OCI-LY3 (cell line): ENCODE data around the gene SAMD7.
A peak's percentile ranks its signal among the peaks of the same experiment; 100 is the strongest.

ENCODE experiments used
- H2AFZ ChIP-seq: fragments of 200-600, 300-600 bp; shearing (Covaris generic); 2 replicates; pipeline ENCODE4 v1.6.0; 2014; ENCODE audit warnings: antibody characterized with exemption, low read depth, low read length
- H3K27ac ChIP-seq: fragments of 200-600, 300-600 bp; sonication (generic); 2 replicates; pipeline ENCODE4 v1.5.1; 2014; ENCODE audit warnings: mild to moderate bottlenecking, low read length, moderate library complexity, mixed read lengths
- H3K27me3 ChIP-seq: fragments of 200-600, 300-600 bp; sonication (generic); 2 replicates; pipeline ENCODE4 v1.6.1; 2014; ENCODE audit warnings: low read depth, low read length, mixed read lengths
- H3K36me3 ChIP-seq: fragments of 200-600, 300-600 bp; sonication (generic); replicated peaks from 2 replicates; pipeline ENCODE3; 2014; ENCODE audit warnings: low read depth, low read length, mixed read lengths
- H3K4me1 ChIP-seq: fragments of 300-600, 200-600 bp; sonication (generic); 2 replicates; pipeline ENCODE4 v1.6.1; 2014; ENCODE audit warnings: low read length, mixed read lengths
- H3K4me2 ChIP-seq: fragments of 200-600, 300-600 bp; sonication (generic); 2 replicates; pipeline ENCODE4 v1.6.1; 2014; ENCODE audit warnings: low read length, mixed read lengths
- H3K4me3 ChIP-seq: fragments of 300-600, 200-600 bp; sonication (generic); 2 replicates; pipeline ENCODE4 v1.5.1; 2014; ENCODE audit warnings: antibody characterized with exemption, mild to moderate bottlenecking, low read length, moderate library complexity
- H3K79me2 ChIP-seq: fragments of 300-600, 200-600 bp; shearing (Covaris generic); 2 replicates; pipeline ENCODE4 v1.6.1; 2014; ENCODE audit warnings: mild to moderate bottlenecking, low read length, mixed read lengths
- H3K9ac ChIP-seq: fragments of 300-600, 200-600 bp; shearing (Covaris generic); 2 replicates; pipeline ENCODE4 v1.6.0; 2014; ENCODE audit warnings: mild to moderate bottlenecking, low read length, moderate library complexity
- H3K9me3 ChIP-seq: fragments of 200-600, 300-600 bp; shearing (Covaris generic); 2 replicates; pipeline ENCODE4 v1.6.1; 2014; ENCODE audit warnings: low read length, mixed read lengths; ENCODE audit not compliant: insufficient read depth
- H4K20me1 ChIP-seq: fragments of 200-600, 300-600 bp; sonication (generic); 2 replicates; pipeline ENCODE4 v1.6.1; 2016; ENCODE audit warnings: low read length, mixed read lengths; ENCODE audit not compliant: insufficient read depth
- CTCF ChIP-seq: fragments of 200-600, 300-600 bp; sonication (generic); IDR thresholded peaks from 2 replicates; pipeline ENCODE4 v1.5.1; 2014; ENCODE audit warnings: antibody characterized with exemption, low read length, low read depth
- EZH2phosphoT487 ChIP-seq: fragments of 200-600 bp; shearing (Covaris generic); IDR thresholded peaks from 2 replicates; pipeline ENCODE4 v1.6.1; 2018; ENCODE audit warnings: antibody characterized with exemption, mixed run types, low read depth

The SAMD7 gene

GRCh38 chr3:169911272-169911671 is at the start of gene SAMD7:
TSS of gene SAMD7 (plus strand) at chr3:169911572. CDS start at chr3:169919499, 7,927 bp downstream.
- Histone ChIP-seq H3K9me3 (no peaks in the 10 kb centered on the region), H4K20me1 (no peaks in the 10 kb centered on the region), H3K79me2 (no peaks in the 10 kb centered on the region), H3K27ac (no peak within 1 kb of the TSS), H3K9ac (no peak within 1 kb of the TSS), H3K36me3 (no peaks in the 10 kb centered on the region), H2AFZ (no peak within 1 kb of the TSS), H3K27me3 (peaks cover 14% of the 10 kb centered on the region; the same call in 1 of the 2 replicates), H3K4me1 (no peaks in the 10 kb centered on the region), H3K4me2 (no peak within 1 kb of the TSS), H3K4me3 (no peak within 1 kb of the TSS)
- TF ChIP-seq EZH2phosphoT487, result no peak
- no peak for TF ChIP-seq CTCF

- H3K4me3 ChIP-seq, result no peak overlapping the region
- no peak overlapping the region for H3K27ac ChIP-seq
- H3K79me2 ChIP-seq, result no peaks in the 10 kb centered on the region
- H3K4me2 ChIP-seq, result no peak overlapping the region
- H3K36me3 ChIP-seq, result no peaks in the 10 kb centered on the region
- H4K20me1 ChIP-seq, result no peaks in the 10 kb centered on the region
- no peak overlapping the region for H3K9ac ChIP-seq
- peaks cover 52% of the 10 kb centered on the region for H3K27me3 ChIP-seq
- peaks cover 5% of the 10 kb centered on the region; the same call in 1 of the 2 replicates for H3K4me1 ChIP-seq
- H2AFZ ChIP-seq, result no peak overlapping the region
- TF ChIP-seq EZH2phosphoT487 (no peak), CTCF (no peak)
- H3K9me3 ChIP-seq, result no peaks in the 10 kb centered on the region
These were observed 49.5 kb upstream of the SAMD7 start for GRCh38 chr3:169861871-169862270.

- Histone ChIP-seq H3K4me3 (no peak overlapping the region), H3K4me1 (peaks cover 5% of the 10 kb centered on the region; the same call in 1 of the 2 replicates), H3K4me2 (0 out of 2 replicates have a peak overlapping the region, but pooled peaks have one; percentile 8), H3K9me3 (no peaks in the 10 kb centered on the region), H3K27ac (no peak overlapping the region), H4K20me1 (no peaks in the 10 kb centered on the region), H3K27me3 (peaks cover 46% of the 10 kb centered on the region), H3K36me3 (no peaks in the 10 kb centered on the region), H3K79me2 (no peaks in the 10 kb centered on the region), H2AFZ (no peak overlapping the region), H3K9ac (no peak overlapping the region)
- TF ChIP-seq CTCF (peak; percentile 93), EZH2phosphoT487 (no peak)
These were observed 47.9 kb upstream of the SAMD7 start for GRCh38 chr3:169863458-169863899.

- H3K4me2 ChIP-seq, result no peak overlapping the region
These were observed 47.1 kb upstream of the SAMD7 start for GRCh38 chr3:169864270-169864669.

More at GRCh38 chr3:169864270-169864669, 47.1 kb upstream of the SAMD7 start:
- Histone ChIP-seq H4K20me1 (no peaks in the 10 kb centered on the region), H3K4me1 (peaks cover 5% of the 10 kb centered on the region; the same call in 1 of the 2 replicates), H3K9me3 (no peaks in the 10 kb centered on the region), H2AFZ (no peak overlapping the region), H3K4me3 (no peak overlapping the region), H3K79me2 (no peaks in the 10 kb centered on the region), H3K9ac (no peak overlapping the region), H3K27me3 (peaks cover 44% of the 10 kb centered on the region), H3K27ac (no peak overlapping the region), H3K36me3 (no peaks in the 10 kb centered on the region)
- TF ChIP-seq CTCF (no peak), EZH2phosphoT487 (no peak)
